IMR-90 (cell line): ENCODE measurements around the gene DOCK6. TPM values are rescaled to one million over a fixed set of nuclear protein-coding genes. Genes with fewer than 3 reads are reported as not detected.

Experiments used
- ATAC-seq: fragments of 200-7000 bp; cut with Tn5 transposase; 2 replicates; pipeline ENCODE4 v1.9.1; 2020; ENCODE audit warnings: low read depth, mild to moderate bottlenecking, moderate library complexity
- BruUV-seq: library from RNA; stranded (reverse); fragments of 400-500 nt; replicated peaks from 2 replicates; lab custom pipeline; 2021; lab: Mats Ljungman, UMichigan
- CTCF ChIA-PET: fragments of 300-600 bp; formaldehyde crosslinking; extraction: SDS; loops from one replicate; lab custom pipeline; 2021; ENCODE audit warnings: antibody characterized with exemption; lab: Yijun Ruan, JAX
- POLR2A ChIA-PET: fragments of 300-600 bp; sonication (Branson Sonifier 250); formaldehyde crosslinking; loops from one replicate; lab custom pipeline; 2022; ENCODE audit warnings: antibody characterized with exemption; ENCODE audit not compliant: unreplicated experiment; lab: Charles Lee
- DNase-seq: peaks from one replicate; pipeline ENCODE4 v3.0.0; 2013
- H2AFZ ChIP-seq: replicated peaks from 2 replicates; pipeline ENCODE3; 2013; ENCODE audit warnings: low read length, mild to moderate bottlenecking; ENCODE audit not compliant: poor library complexity
- H2AK5ac ChIP-seq: 2 replicates; pipeline ENCODE4 v1.6.1; 2013; ENCODE audit warnings: low read depth, low read length, inconsistent platforms
- H2AK9ac ChIP-seq: replicated peaks from 2 replicates; pipeline ENCODE3; 2013; ENCODE audit warnings: mild to moderate bottlenecking, low read depth, low read length, moderate library complexity; ENCODE audit not compliant: poor library complexity
- H2BK120ac ChIP-seq: 2 replicates; pipeline ENCODE4 v1.6.1; 2013; ENCODE audit warnings: low read depth, low read length, inconsistent platforms
- H2BK15ac ChIP-seq: 3 replicates; pipeline ENCODE4 v1.6.1; 2013; ENCODE audit warnings: low read depth, low read length, inconsistent platforms
- H2BK20ac ChIP-seq: 2 replicates; pipeline ENCODE4 v1.6.1; 2013; ENCODE audit warnings: low read depth, mild to moderate bottlenecking, inconsistent platforms, low read length, moderate library complexity
- H2BK5ac ChIP-seq: 2 replicates; pipeline ENCODE4 v1.6.1; 2013; ENCODE audit warnings: mild to moderate bottlenecking, low read depth, low read length, inconsistent platforms; ENCODE audit not compliant: poor library complexity, severe bottlenecking
- H3K14ac ChIP-seq: replicated peaks from 2 replicates; pipeline ENCODE4 v1.6.1; 2013; ENCODE audit warnings: low read depth, low read length, inconsistent platforms
- H3K18ac ChIP-seq: 2 replicates; pipeline ENCODE4 v1.6.1; 2013; ENCODE audit warnings: low read depth, low read length, control low read depth
- H3K23ac ChIP-seq: 2 replicates; pipeline ENCODE4 v1.6.1; 2013; ENCODE audit warnings: low read depth, low read length, inconsistent platforms
- H3K27ac ChIP-seq: 2 replicates; pipeline ENCODE4 v1.5.1; 2013; ENCODE audit warnings: mild to moderate bottlenecking, control low read depth, low read length; ENCODE audit not compliant: insufficient read depth
- H3K27me3 ChIP-seq: 2 replicates; pipeline ENCODE4 v1.6.1; 2013; ENCODE audit warnings: low read length; ENCODE audit not compliant: control insufficient read depth, insufficient read depth
- H3K36me3 ChIP-seq: 2 replicates; pipeline ENCODE4 v1.6.1; 2013; ENCODE audit warnings: low read length, mixed read lengths; ENCODE audit not compliant: control insufficient read depth, insufficient read depth
- H3K4ac ChIP-seq: 2 replicates; pipeline ENCODE4 v1.6.1; 2013; ENCODE audit warnings: low read depth, low read length, inconsistent platforms
- H3K4me1 ChIP-seq: 2 replicates; pipeline ENCODE4 v1.6.1; 2013; ENCODE audit warnings: low read length, mixed read lengths; ENCODE audit not compliant: control insufficient read depth, insufficient read depth
- H3K4me2 ChIP-seq: 2 replicates; pipeline ENCODE4 v1.6.1; 2013; ENCODE audit warnings: low read depth, mild to moderate bottlenecking, control low read depth, low read length, moderate library complexity
- H3K4me3 ChIP-seq: 2 replicates; pipeline ENCODE4 v1.5.1; 2013; ENCODE audit warnings: low read depth, mild to moderate bottlenecking, control low read depth, low read length, moderate library complexity; ENCODE audit not compliant: insufficient read depth
- H3K56ac ChIP-seq: 2 replicates; pipeline ENCODE4 v1.6.1; 2013; ENCODE audit warnings: low read length, inconsistent platforms; ENCODE audit not compliant: insufficient read depth; ENCODE audit errors: extremely low read depth
- H3K79me1 ChIP-seq, 2 experiments: 2 replicates each; pipeline ENCODE4 v1.6.1; 2013; ENCODE audit warnings: low read length in 2 of 2, inconsistent platforms in 1 of 2, low read depth in 1 of 2
- H3K9ac ChIP-seq: 2 replicates; pipeline ENCODE4 v1.6.1; 2013; ENCODE audit warnings: low read depth, low read length, control low read depth
- H3K9me1 ChIP-seq: 2 replicates; pipeline ENCODE4 v1.6.1; 2013; ENCODE audit warnings: low read length, inconsistent platforms; ENCODE audit not compliant: insufficient read depth
- H3K9me3 ChIP-seq: 2 replicates; pipeline ENCODE4 v1.6.1; 2013; ENCODE audit warnings: low read length; ENCODE audit not compliant: control insufficient read depth, insufficient read depth
- H4K20me1 ChIP-seq: 2 replicates; pipeline ENCODE4 v1.6.1; 2013; ENCODE audit warnings: low read length, inconsistent platforms; ENCODE audit not compliant: insufficient read depth
- H4K5ac ChIP-seq: 2 replicates; pipeline ENCODE4 v1.6.1; 2013; ENCODE audit warnings: mild to moderate bottlenecking, low read depth, low read length, control low read depth
- H4K8ac ChIP-seq, 2 experiments: 2 replicates each; pipeline ENCODE4 v1.6.1; 2013; ENCODE audit warnings: low read depth in 2 of 2, low read length in 2 of 2, control low read depth in 1 of 2, inconsistent platforms in 1 of 2
- H4K91ac ChIP-seq: 2 replicates; pipeline ENCODE4 v1.6.1; 2013; ENCODE audit warnings: low read depth, low read length, inconsistent platforms; ENCODE audit not compliant: insufficient read depth
- BHLHE40 ChIP-seq: fragments of 150-350 bp; IDR thresholded peaks from 2 replicates; pipeline ENCODE4 v1.6.1; 2016; ENCODE audit warnings: mild to moderate bottlenecking, low read depth, low read length
- CEBPB ChIP-seq: IDR thresholded peaks from 2 replicates; pipeline ENCODE4 v1.6.1; 2012; ENCODE audit warnings: low read depth, low read length, improper control_type of control experiment
- CHD1 ChIP-seq: IDR thresholded peaks from 2 replicates; pipeline ENCODE4 v1.6.1; 2012; ENCODE audit warnings: low read depth, low read length, improper control_type of control experiment
- FOS ChIP-seq: fragments of 150-350 bp; IDR thresholded peaks from 2 replicates; pipeline ENCODE4 v1.6.1; 2016; ENCODE audit warnings: low read depth, low read length
- MAZ ChIP-seq: IDR thresholded peaks from 2 replicates; pipeline ENCODE4 v1.6.1; 2012; ENCODE audit warnings: low read depth, mild to moderate bottlenecking, low read length, improper control_type of control experiment, moderate library complexity, borderline replicate concordance
- MXI1 ChIP-seq: IDR thresholded peaks from 2 replicates; pipeline ENCODE4 v1.6.1; 2012; ENCODE audit warnings: low read depth, mild to moderate bottlenecking, low read length, moderate library complexity, borderline replicate concordance
- NFE2L2 ChIP-seq: fragments of 150-350 bp; IDR thresholded peaks from 2 replicates; pipeline ENCODE4 v1.6.1; 2016; ENCODE audit warnings: low read depth, mild to moderate bottlenecking, low read length
- POLR2A ChIP-seq: IDR thresholded peaks from 2 replicates; pipeline ENCODE4 v1.6.1; 2012; ENCODE audit warnings: mild to moderate bottlenecking, low read depth, low read length
- RAD21 ChIP-seq: IDR thresholded peaks from 2 replicates; pipeline ENCODE4 v1.6.1; 2012; ENCODE audit warnings: low read length, improper control_type of control experiment
- RCOR1 ChIP-seq: IDR thresholded peaks from 2 replicates; pipeline ENCODE4 v1.6.1; 2012; ENCODE audit warnings: mild to moderate bottlenecking, low read length, improper control_type of control experiment; ENCODE audit not compliant: insufficient replicate concordance
- RFX5 ChIP-seq: IDR thresholded peaks from 2 replicates; pipeline ENCODE4 v1.8.0; 2012; ENCODE audit warnings: low read depth, mild to moderate bottlenecking, low read length, moderate library complexity
- SMC3 ChIP-seq: fragments of 150-350 bp; IDR thresholded peaks from 2 replicates; pipeline ENCODE4 v1.6.1; 2016; ENCODE audit warnings: low read depth, mild to moderate bottlenecking, antibody characterized with exemption, low read length, moderate library complexity
- WGBS, 2 experiments: methylation state at CpG; one replicate each; pipeline versions ENCODE4 v1.1.5 to v1.1.7; 2013; ENCODE audit warnings: missing lambda C conversion rate in 2 of 2; ENCODE audit not compliant: insufficient read length in 1 of 2; ENCODE audit errors: extremely low coverage in 2 of 2; 5-methylcytosine and 5-hydroxymethylcytosine counted together
- dilution Hi-C: fragments of 300-500 bp; cut with HindIII; formaldehyde crosslinking; loops from one replicate; pipeline ENCODE4 v1.14.3; 2018; ENCODE audit warnings: low sequenced_read_pairs; ENCODE audit not compliant: unreplicated experiment
- in situ Hi-C: fragments of 300-500 bp; cut with MboI; formaldehyde crosslinking; loops from 3 replicates; pipeline ENCODE4 v1.14.3; 2019; ENCODE audit warnings: low sequenced_read_pairs, inconsistent platforms, mixed read lengths
- intact Hi-C: fragments of 100-400 bp; cut with micrococcal nuclease; formaldehyde crosslinking; loops from 2 replicates; pipeline ENCODE4 v1.10.0; 2022
- polyA plus RNA-seq, 3 experiments: library from polyadenylated mRNA; depleted of rRNA; stranded (reverse); fragments of >200 nt; gene quantifications; 2 replicates each; pipeline ENCODE4 v1.2.3, GENCODE V29; 2012; ENCODE audit warnings: low replicate concordance in 1 of 3
- total RNA-seq: library from RNA; depleted of rRNA; stranded (reverse); fragments of >200 nt; gene quantifications from 2 replicates; pipeline ENCODE4 v1.2.3, GENCODE V29; 2012
- TF ChIP-seq, protein P1 (sequence below): fragments of 150-350 bp; IDR thresholded peaks from 2 replicates; pipeline ENCODE4 v1.6.1; 2017; ENCODE audit warnings: mild to moderate bottlenecking, antibody characterized with exemption, low read length, low read depth

The DOCK6 gene
- total and polyA plus RNA-seq, 2 of the 4 experiments (the other 2 are of a cell fraction) = 5.0 to 18.4 TPM

DNA sequence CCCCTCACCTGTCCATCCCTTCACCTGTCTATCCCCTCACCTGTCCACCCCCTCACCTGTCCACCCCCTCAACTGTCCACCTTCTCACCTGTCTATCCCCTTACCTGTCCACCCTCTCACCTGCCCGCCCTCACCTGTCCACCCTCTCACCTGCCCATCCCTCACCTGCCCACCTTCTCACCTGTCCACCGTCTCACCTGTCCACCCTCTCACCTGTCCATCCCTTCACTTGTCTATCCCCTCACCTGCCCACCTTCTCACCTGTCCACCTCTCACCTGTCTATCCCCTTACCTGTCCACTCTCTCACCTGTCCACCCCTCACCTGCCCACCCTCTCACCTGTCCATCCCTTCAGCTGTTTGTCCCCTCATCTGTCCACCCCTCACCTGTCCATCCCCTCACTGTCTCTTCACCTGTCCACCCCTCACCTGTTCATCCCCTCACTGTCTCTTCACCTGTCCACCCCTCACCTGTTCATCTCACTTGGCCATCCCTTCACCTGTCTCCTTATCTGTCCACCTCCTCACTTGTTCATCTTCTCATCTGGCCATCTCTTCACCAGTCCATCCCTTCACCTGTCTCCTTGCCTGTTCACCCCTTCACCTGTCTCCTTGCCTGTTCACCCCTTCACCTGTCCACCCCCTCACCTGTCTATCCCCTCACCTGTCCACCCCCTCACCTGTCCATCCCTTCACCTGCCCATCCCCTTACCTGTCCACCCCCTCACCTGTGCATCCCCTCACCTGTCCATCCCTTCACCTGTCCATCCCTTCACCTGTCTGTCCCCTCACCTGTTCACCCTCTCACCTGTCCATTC is 52.3 kb downstream of the DOCK6 start:
- no TSS peak for BruUV-seq
- no peak overlapping the region for H2AK9ac ChIP-seq
- intact Hi-C loops (no loop called here), in situ Hi-C loops (loop anchor here (10.0 kb wide), 1 partner anchor 175 kb away; no protein-coding TSS in a partner anchor), dilution Hi-C loops (no loop called here)
- H3K27me3 ChIP-seq = no peaks in the 10 kb centered on the region
- ChIA-PET CTCF (no interaction called here), POLR2A (no interaction called here)
- no peak overlapping the region for H2BK20ac ChIP-seq
- DNase-seq (no peak), ATAC-seq (no peak; the same call in 1 of the 2 replicates)
- no peak overlapping the region for H3K27ac ChIP-seq
- 79% methylated on average over 2 of the region's 2 CpGs; no CpG with 5 or more reads in 1 of the 2 experiments for WGBS, 2 experiments
- no peak overlapping the region for H3K9ac ChIP-seq
- no peak overlapping the region for H4K5ac ChIP-seq
- no peak overlapping the region for H2BK120ac ChIP-seq
- H2BK15ac ChIP-seq = no peak overlapping the region
- TF ChIP-seq, protein P1, sequence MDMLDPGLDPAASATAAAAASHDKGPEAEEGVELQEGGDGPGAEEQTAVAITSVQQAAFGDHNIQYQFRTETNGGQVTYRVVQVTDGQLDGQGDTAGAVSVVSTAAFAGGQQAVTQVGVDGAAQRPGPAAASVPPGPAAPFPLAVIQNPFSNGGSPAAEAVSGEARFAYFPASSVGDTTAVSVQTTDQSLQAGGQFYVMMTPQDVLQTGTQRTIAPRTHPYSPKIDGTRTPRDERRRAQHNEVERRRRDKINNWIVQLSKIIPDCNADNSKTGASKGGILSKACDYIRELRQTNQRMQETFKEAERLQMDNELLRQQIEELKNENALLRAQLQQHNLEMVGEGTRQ = no peak
- TF ChIP-seq RCOR1 (no peak), SMC3 (no peak), RAD21 (no peak), BHLHE40 (no peak), RFX5 (no peak), NFE2L2 (no peak), CEBPB (no peak), MXI1 (no peak), FOS (no peak), MAZ (no peak), CHD1 (no peak), POLR2A (no peak)
- peaks cover 26% of the 10 kb centered on the region for H3K9me1 ChIP-seq
- H3K56ac ChIP-seq = no peak overlapping the region
- no peak overlapping the region for H3K4ac ChIP-seq
- no peak overlapping the region for H3K23ac ChIP-seq
- H3K4me2 ChIP-seq = no peak overlapping the region
- H3K36me3 ChIP-seq = peaks cover 39% of the 10 kb centered on the region
- peaks cover 20% of the 10 kb centered on the region for H4K20me1 ChIP-seq
- H2AFZ ChIP-seq = peak overlapping the region; percentile 61
- H4K8ac ChIP-seq = no peak overlapping the region
- no peak overlapping the region for H2BK5ac ChIP-seq
- no peak overlapping the region for H3K14ac ChIP-seq
- H3K4me3 ChIP-seq = no peak overlapping the region
- H3K18ac ChIP-seq = no peak overlapping the region
- H3K79me1 ChIP-seq = no peaks in the 10 kb centered on the region; a peak in 1 of 4 replicates
- no peaks in the 10 kb centered on the region for H3K4me1 ChIP-seq
- H4K91ac ChIP-seq = no peak overlapping the region
- H2AK5ac ChIP-seq = no peak overlapping the region
- no peaks in the 10 kb centered on the region for H3K9me3 ChIP-seq
